Measurements from ENCODE around the gene EGFLAM.

EGFLAM gene

DNA sequence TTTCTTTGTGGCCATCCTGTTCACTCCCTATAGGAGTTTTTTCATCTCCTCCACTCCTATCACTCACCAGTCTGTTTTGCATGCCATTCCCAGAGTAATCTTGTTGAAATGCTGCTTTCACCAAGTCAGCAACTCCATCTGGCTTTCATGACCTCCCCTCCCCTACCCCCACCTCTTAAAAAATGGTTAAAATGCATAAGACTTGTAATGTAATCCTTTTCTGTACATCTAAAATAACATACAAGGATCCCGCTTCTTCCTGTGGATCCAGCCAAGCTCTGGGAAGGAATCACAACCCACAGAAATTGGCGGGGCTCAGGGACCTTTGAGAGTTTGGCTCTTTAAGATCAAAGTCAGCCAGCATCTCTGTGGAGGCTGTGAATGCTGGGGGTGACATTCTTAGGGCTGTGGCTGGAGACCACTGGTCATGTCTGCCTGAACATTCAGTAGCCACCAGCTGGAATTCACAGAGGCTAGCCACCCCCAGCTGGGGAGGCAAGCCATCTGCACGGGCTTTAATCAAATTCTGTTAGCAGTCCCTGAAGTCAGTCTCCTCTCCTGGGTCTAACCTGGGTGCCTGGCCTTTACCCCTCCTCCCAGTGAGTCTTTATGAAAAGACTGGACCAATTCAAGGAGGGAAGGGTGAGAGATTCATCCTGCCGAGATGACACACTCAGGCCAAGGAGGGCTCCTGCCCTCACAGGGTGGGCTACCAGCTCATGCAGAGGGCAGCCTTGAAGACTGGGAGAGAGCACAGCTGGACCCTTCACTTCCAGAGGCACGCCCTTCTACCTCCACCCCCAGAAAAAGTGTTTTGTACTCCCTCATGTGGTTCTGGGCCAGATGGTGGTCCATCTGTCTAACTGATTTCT, 165.2 kb downstream of the EGFLAM start:
- no peak for DNase-seq

GRCh38 chr5:38424148-38425060, 166.0 kb downstream of the EGFLAM start:
- DNase-seq = no peak

DNA sequence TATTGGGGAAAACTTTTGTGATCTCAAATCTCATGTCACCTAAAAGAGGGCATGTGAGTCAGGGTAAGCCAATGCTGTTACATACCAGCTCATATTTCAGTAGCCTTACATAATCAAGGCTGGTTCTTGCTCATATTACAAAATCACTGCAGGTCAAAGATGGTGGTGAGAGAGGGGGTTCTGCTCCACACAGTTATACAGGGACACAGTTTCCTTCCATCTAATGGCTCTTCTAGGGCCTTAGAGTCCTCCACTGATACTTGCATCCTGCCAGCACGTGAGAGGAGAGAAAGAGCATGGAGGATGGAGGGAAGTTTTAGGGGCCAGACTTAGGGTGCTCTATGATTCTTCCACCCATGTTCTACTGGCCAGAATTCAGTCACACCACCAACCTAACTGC, 168.1 kb downstream of the EGFLAM start:
- DNase-seq = no peak

DNA sequence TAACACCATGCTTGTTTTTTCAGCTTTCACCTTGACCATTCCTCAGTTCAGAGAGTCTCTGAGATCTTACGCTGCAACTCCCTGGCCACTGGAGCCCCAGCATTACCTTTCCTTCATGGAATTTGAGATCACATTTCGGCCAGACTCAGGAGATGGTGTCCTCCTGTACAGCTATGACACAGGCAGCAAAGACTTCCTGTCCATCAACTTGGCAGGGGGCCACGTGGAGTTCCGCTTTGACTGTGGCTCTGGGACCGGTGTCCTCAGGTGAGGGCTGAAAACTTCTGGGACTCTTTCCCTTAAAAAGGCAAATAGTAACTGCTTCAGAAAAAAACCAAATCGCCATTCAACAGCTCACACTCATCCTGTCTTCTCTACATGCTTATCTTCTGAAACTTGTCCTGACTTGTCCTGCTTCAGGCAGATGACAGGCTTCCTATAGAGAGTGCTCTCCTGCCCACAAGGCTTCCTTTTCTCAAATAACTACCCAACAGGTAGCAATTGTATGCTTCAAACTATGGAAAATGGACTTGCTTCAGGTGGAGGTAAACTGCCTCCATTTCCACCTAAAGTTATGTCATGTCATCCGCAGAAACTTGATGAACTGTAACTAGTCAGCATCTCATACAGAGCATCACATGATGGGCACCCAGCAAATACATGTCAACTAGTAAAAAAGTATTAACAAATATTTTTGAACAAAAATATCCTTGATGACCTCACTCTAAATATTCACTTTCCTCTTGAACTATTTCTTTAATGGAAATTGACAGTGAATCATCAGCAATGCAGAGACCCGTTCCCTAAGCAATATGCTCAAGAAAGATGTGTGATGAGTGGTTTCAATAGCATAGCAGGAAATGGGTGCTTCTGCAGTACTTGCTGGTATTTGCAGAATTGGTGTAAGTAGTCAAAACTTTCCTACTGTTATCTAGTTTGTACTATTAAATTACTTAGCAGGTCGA, 168.9 kb downstream of the EGFLAM start:
- no peak for DNase-seq

DNA sequence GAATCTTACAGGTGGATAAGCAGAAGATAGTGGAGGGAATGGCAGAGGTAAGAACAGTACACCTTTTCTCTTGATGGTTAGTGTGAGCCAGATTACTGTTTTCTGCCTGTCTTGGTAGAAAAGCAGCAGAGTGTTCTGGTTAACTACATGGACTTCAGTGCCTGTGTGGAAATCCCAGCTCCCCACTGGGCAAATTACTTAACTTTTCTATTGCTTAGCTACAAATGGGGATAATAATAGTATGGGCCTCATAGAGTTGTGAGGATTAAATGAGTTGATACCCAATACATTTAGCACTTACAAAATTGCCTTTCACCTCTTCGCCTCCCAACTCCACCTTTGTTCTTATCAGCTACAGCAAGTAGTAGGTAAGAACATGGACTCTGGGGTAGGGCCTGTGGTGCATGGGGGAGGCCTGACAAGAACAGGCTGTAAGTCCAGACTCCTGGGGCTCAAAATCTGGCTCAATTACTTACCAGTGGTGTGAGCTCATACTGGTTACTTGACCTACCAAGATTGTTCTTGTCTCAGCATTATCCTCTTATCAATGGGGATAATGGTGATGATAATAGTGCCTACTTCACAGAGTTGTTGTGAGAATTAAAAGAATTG, 173.0 kb downstream of the EGFLAM start:
- DNase-seq = no peak

- DNase-seq = no peak
Measured at GRCh38 chr5:38433160-38433861, 175.0 kb downstream of the EGFLAM start.

DNA sequence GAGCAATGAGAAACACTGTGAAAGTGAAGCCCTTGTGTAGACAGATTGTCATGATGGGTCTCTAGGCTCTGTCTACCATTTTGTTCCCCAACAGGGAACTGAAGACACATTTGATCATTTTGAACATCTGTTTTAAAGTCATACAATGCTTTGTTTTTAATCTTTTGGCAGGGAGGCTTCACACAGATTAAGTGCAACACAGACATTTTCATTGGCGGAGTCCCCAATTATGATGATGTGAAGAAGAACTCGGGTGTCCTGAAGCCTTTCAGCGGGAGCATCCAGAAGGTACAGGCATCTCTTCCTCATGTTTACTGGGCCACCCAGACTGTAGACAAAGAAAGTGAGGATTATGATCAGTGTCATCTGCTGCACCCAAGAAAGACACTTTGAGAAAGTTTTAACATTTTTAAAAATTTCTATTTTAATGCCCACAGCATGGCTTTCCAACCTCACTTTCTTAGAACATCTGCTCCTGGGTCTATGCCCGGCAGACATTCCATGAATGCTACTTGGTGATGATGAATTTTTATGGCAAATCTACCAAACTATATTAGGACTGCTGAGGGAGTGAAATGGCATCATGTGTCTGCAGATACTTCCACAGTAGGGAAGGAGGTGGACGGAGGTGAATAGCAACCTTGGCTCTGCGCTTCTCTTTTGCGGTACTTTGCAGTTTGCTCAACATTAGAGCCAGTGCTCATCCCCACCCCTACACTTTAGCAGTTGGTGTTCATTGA, 176.8 kb downstream of the EGFLAM start:
- no peak for DNase-seq

GRCh38 chr5:38438757-38439156, 180.4 kb downstream of the EGFLAM start:
- DNase-seq = no peak

- peak; percentile 88 for DNase-seq
Measured at GRCh38 chr5:38441453-38442246, 183.3 kb downstream of the EGFLAM start.

GRCh38 chr5:38442247-38442573, 183.9 kb downstream of the EGFLAM start:
- no peak for DNase-seq

DNA sequence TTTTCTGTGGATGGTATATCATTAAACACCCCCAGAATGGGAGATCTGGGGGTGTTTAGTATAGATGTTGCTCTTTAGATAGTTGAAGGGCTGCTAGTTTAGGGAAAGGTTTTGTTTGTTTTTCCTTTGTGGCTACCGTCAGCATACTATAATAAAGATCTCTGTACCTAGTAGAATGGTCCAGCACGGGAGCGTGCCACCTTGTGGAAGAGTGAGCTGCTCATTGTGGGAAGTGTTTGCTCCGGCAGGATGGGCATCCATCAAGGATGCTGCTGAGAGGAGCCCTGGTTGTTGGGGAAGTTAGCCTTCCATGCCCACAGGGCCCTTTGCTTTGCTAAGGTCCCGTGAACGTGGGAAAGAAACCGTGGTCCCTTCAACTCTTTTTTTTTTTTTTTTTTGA, 185.0 kb downstream of the EGFLAM start:
- no peak for DNase-seq

DNA sequence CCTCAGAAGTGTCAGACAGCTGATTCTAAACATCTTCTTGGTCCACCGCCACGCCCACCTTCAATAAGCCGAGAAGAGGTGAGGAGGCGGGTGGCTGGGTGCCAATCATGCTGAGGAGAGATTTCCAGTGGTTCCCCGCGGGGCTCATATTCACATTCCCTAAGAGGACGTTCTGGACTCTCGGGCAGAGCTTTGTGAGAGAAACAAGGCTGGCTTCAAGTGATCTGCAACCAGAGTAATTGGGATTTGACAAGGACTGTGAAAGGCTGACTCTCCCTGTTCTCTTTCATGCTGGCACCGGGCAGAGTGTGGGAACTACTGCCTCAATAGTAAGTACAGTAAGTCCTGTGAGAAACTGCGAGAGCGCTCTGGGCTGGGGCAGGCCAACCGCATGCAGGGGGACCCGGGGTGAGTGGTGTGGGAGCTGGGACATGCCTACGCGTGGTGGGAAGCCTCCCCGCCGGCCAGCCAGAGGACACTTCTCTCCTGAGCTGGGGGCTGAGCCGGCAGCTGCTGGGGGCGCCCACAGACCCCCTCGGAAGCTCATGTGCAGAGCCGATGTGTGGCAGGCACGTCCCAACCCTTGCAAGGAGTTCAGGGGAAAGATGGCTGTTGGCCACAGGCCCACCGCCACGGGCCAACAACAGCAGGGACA, 187.1 kb downstream of the EGFLAM start:
- DNase-seq = no peak

GRCh38 chr5:38446029-38446522, 187.7 kb downstream of the EGFLAM start:
- no peak for DNase-seq

DNA sequence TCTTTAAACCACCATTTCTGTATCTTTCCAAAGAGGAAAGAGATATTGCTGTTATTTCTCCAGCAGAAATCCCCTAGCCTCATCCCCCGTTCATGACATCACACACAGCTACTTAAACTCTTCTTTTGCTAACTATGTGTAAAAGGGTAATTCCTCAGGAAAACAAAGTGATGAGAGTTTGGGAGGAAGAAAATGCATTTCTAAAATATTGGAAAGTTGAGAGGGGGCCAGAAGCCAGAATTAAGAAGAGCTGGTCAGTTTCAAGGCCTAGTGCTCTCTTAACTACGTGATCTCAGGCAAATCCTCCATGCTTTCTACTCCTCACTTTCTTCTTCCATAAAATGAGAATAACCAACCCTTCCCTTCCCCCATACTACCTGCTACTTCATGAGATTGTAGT, 188.7 kb downstream of the EGFLAM start:
- DNase-seq = no peak

DNA sequence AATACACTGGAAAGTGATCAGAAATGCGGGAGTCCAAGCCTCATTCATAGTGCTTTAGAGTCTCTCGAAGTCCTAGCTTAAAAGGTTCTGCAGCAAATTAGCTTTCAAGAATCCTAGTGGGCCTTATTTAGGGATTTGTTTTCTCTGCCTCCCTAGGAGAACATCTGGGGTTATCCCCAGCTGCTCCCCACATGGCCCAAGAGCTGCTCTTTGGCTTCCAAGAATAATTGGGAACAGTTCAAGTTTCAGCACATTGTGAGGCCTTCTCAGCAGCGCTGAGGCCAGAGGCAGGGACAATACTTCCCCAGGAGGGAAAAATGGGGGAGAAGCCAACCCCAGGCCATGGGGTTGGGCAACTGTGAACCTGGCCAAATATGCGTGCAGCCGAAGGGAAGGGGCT, 189.4 kb downstream of the EGFLAM start:
- no peak for DNase-seq

GRCh38 chr5:38448568-38449350, 190.4 kb downstream of the EGFLAM start:
- no peak for DNase-seq

GRCh38 chr5:38450627-38451026, 192.3 kb downstream of the EGFLAM start:
- no peak for DNase-seq

GRCh38 chr5:38451074-38451725, 192.8 kb downstream of the EGFLAM start:
- no peak for DNase-seq

All from activated CD4-positive, alpha-beta T cell treated with anti-CD3 and anti-CD28 coated beads, Interleukin-2, Interleukin-6, amounts not matched to agents 100 ng/mL and 50 ng/mL, durations not matched to agents 16 hours and 8 hours (primary cell).